Ascending aorta (tissue), 2 donors: ENCODE results near the gene CXCR5. TPM values are rescaled to one million over a fixed set of nuclear protein-coding genes. Genes with fewer than 3 reads are reported as not detected.
A peak's percentile ranks its signal among the peaks of the same experiment; 100 is the strongest.

ENCODE experiments used
- DNase-seq, 2 donors: peaks; one replicate each; pipeline ENCODE4 v3.0.0-alpha.2; 2019; ENCODE audit warnings: low spot score in 2 of 2
- H3K27ac ChIP-seq, 2 donors: fragments of 200-600 bp; sonication (generic); one replicate each; pipeline ENCODE4 v1.5.1; 2016 to 2017; ENCODE audit warnings: mild to moderate bottlenecking in 1 of 2
- H3K27me3 ChIP-seq: fragments of 200-600 bp; sonication (generic); one replicate; pipeline ENCODE4 v1.5.1; 2017
- H3K36me3 ChIP-seq, 2 donors: fragments of 200-600 bp; sonication (generic); one replicate each; pipeline ENCODE4 v1.5.1; 2016
- H3K4me1 ChIP-seq, 2 donors: fragments of 200-600 bp; sonication (generic); one replicate each; pipeline ENCODE4 v1.5.1; 2016 to 2017; ENCODE audit warnings: mild to moderate bottlenecking in 1 of 2
- H3K4me3 ChIP-seq, 2 donors: fragments of 200-600 bp; sonication (generic); one replicate each; pipeline ENCODE4 v1.5.1; 2016 to 2017; ENCODE audit warnings: mild to moderate bottlenecking in 1 of 2
- H3K9me3 ChIP-seq, 2 donors: fragments of 200-600 bp; sonication (generic); one replicate each; pipeline ENCODE4 v1.5.1; 2016
- intact Hi-C: fragments of 100-400 bp; cut with DNase I; formaldehyde crosslinking; loops from one replicate; pipeline ENCODE4 v1.15.1; 2023
- total RNA-seq: library from RNA; depleted of rRNA; stranded (reverse); fragments of >200 nt; gene quantifications from one replicate; pipeline ENCODE4 v1.1.0, GENCODE V29; 2016
- TF ChIP-seq, protein P1 (sequence below), 3 experiments: fragments of 200-600 bp in 2 of 3; fragments of 450-650 bp in 1 of 3; sonication (generic) in 2 of 3; IDR thresholded peaks; one replicate each; pipeline ENCODE4 v1.5.1; 2016 to 2019; ENCODE audit warnings: antibody characterized with exemption in 3 of 3, mild to moderate bottlenecking in 1 of 3, moderate library complexity in 1 of 3

CXCR5 gene
- total RNA-seq, 1 donor from 2014 or later = not detected

DNA sequence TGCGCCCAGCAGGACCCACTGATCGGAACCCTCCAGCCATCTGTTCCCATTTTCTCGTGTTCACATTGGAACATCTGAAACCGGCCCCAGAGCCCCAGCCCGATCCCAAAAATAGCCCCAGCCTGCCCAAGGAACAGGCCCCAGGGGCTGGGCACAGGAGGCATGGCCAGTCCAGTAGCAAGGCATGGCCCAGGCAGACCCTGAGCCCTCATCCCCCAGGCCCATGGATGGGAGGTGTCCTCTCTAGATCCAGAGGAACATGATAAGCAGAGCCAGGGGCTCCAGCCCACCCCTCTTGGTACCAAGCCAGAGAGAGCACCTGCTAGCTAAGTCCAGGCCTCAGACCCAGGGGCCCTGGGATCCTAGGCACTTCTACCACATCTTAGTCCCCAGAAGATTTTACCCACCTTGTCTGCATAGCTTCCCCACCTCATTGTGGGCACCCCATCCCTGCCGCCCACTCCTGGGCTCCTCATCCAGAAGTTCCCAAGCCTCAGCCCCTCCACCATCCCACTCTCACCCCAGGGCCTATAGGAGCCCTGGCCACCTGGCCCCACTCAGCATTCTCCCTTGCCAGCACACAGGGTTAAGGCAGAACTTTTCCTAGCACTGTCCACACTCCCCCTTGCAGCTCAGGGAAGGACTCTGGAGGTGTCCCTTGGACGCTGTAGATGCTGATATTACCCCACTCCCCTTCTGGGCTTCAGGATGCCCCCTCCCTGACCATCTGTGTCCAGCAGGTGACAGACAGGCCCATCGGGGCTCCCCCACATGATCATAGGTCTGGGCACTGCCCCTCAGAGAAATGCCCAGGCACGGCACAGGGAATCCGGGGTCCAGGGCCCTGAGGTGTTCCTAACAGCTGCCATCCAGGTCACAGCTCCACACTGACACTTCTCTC is 32.5 kb downstream of the CXCR5 start:
- Histone ChIP-seq H3K4me1 (peaks cover 77 to 94% of the 10 kb centered on the region in 2 donors), H3K4me3 (peak overlapping the region; percentile 7 to 98), H3K36me3 (no peaks in the 10 kb centered on the region), H3K27me3 (no peaks in the 10 kb centered on the region), H3K9me3 (no peaks in the 10 kb centered on the region), H3K27ac (peak overlapping the region; percentile 97)
- TF ChIP-seq, protein P1, sequence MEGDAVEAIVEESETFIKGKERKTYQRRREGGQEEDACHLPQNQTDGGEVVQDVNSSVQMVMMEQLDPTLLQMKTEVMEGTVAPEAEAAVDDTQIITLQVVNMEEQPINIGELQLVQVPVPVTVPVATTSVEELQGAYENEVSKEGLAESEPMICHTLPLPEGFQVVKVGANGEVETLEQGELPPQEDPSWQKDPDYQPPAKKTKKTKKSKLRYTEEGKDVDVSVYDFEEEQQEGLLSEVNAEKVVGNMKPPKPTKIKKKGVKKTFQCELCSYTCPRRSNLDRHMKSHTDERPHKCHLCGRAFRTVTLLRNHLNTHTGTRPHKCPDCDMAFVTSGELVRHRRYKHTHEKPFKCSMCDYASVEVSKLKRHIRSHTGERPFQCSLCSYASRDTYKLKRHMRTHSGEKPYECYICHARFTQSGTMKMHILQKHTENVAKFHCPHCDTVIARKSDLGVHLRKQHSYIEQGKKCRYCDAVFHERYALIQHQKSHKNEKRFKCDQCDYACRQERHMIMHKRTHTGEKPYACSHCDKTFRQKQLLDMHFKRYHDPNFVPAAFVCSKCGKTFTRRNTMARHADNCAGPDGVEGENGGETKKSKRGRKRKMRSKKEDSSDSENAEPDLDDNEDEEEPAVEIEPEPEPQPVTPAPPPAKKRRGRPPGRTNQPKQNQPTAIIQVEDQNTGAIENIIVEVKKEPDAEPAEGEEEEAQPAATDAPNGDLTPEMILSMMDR (IDR thresholded peaks at IDR 0.05) = no peak
- intact Hi-C loops = no loop called here
- DNase-seq = no peak

DNA sequence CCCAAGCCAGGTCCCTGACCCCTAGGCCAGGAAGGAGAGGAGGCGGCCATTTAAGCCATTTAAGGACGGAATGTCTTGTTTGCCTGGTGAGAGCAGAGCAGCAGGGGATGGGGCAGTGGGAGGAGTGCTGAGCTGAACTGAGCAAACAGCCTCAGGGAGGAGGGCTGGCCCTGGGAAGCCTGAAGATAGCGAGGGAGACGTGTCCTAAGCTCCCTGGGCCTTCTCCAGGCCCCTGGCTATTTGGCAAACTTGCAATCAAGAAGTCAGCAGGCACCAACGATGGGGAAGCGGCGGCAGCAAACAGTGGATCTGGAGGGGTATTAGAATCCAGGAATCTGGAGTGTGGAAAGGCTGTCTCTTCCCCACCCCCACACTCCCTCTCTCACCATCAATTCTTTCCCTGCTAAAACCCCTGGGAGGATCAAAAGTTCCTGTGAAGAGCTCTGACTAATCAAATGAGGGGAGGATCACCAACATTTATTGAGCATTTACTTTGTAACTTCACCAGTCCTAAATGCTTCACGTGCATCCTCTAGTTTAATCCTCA is 33.2 kb downstream of the CXCR5 start:
- H3K4me3 ChIP-seq = peak overlapping the region in 1 of 2 donors; percentile 98
- TF ChIP-seq, protein P1 (IDR thresholded peaks at IDR 0.05) = no peak
- no peaks in the 10 kb centered on the region for H3K36me3 ChIP-seq
- DNase-seq = peak in 1 of 2 donors; percentile 84
- H3K4me1 ChIP-seq = peaks cover 81 to 94% of the 10 kb centered on the region in 2 donors
- peak overlapping the region; percentile 97 for H3K27ac ChIP-seq
- no peaks in the 10 kb centered on the region for H3K9me3 ChIP-seq
- no peaks in the 10 kb centered on the region for H3K27me3 ChIP-seq
- intact Hi-C loops = no loop called here

DNA sequence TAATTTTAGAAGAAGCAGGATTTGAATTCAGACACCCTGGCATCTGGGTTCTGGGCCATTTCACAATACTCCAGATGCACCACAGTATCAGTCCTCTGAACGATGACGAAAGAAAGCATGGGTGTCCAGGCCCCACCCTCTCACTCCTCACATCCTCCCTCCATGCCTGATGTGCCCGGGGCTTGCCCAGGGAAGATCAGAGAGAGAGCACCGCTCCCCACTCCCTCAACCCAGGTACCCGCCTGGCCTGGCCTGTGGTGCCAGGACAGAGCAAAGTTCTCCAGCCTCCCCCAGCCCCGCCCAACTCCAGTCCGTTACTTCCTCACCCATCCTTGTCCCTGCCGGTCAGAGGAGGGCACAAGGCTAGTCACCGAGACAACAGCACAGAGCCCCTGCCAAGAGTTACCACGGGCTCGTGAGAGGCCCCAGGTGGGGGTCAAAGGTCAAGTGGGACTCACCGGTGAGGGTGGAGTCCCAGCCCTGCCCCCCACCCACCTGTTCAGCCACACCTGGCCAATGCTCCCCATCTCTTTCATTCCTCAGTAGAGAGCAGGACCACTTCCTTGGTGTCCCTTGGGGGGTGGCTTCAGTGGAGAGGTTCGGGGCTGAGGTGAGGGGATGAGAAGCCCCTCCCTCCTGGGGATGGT is 33.9 kb downstream of the CXCR5 start:
- no peaks in the 10 kb centered on the region for H3K9me3 ChIP-seq
- peaks cover 78 to 88% of the 10 kb centered on the region in 2 donors for H3K4me1 ChIP-seq
- peak in 1 of 2 donors; percentile 90 for DNase-seq
- peak overlapping the region; percentile 97 for H3K27ac ChIP-seq
- intact Hi-C loops = no loop called here
- no peaks in the 10 kb centered on the region for H3K27me3 ChIP-seq
- H3K4me3 ChIP-seq = peak overlapping the region; percentile 50 to 98
- TF ChIP-seq, protein P1 (IDR thresholded peaks at IDR 0.05) = no peak
- H3K36me3 ChIP-seq = no peaks in the 10 kb centered on the region

DNA sequence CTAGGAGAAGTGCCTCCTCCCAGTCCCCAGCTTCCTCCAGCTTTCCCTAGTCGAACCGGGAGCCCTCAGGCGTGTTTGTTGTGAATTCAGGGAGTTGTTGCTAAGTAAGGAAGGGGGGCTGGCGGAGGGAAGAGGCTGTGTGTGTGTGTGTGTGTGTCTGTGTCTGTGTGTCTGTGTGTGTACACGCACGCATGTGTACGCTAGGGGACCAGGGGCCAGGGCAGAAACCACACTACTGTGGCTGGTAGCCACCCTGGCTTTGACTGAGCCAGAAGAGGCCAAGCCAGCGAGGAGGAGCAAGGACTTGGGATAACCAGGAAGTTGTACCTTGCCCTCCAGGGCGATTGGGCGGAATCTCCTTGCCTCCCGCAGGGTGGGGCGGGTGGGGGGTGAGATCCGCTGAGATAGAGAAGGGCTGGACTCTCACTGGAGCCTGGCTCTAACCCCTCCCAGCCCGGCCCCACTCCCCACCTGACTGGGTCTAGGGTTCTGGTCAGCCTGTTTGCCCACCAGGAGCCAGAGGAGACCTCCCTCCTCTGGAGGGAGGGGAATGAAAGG is 34.5 kb downstream of the CXCR5 start:
- peak in 1 of 2 donors; percentile 92 for DNase-seq
- no peaks in the 10 kb centered on the region for H3K9me3 ChIP-seq
- H3K27ac ChIP-seq = peak overlapping the region; percentile 97
- H3K4me1 ChIP-seq = peaks cover 72 to 84% of the 10 kb centered on the region in 2 donors
- TF ChIP-seq, protein P1 (IDR thresholded peaks at IDR 0.05) = no peak
- no peaks in the 10 kb centered on the region for H3K36me3 ChIP-seq
- H3K27me3 ChIP-seq = no peaks in the 10 kb centered on the region
- peak overlapping the region; percentile 50 to 98 for H3K4me3 ChIP-seq
- intact Hi-C loops = no loop called here

DNA sequence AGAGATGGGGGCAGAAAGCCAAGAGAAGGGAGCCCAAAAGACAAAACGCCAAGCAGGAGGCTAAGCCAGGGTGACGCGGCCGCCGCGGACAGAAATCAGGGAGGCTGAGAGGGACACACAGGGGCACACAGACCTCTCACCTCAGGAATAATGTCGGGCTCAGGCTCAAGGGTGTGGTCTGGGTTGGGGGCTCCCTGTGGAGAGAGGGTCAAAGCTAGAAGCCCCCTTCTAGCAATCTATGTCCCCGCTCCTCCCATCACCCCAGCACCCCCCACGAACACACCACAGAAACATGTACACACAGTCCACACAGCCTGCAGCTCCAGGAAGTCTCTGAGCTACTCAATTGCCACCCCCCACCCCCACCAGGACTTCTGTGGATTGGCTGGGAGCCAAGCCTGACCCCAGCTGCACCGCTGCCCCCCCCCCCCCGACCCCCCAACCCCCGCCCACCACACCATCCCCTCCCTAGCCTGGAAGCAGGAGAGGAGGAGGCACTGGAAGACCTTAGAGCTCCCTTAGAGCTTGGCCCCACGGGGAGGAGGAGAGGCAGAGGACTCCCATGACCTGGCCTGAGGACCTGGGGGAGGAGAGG is 35.1 kb downstream of the CXCR5 start:
- intact Hi-C loops = no loop called here
- no peaks in the 10 kb centered on the region for H3K36me3 ChIP-seq
- TF ChIP-seq, protein P1 (IDR thresholded peaks at IDR 0.05) = no peak
- peak overlapping the region; percentile 97 for H3K27ac ChIP-seq
- no peaks in the 10 kb centered on the region for H3K27me3 ChIP-seq
- H3K9me3 ChIP-seq = no peaks in the 10 kb centered on the region
- no peak for DNase-seq
- peak overlapping the region; percentile 88 to 98 for H3K4me3 ChIP-seq
- H3K4me1 ChIP-seq = peaks cover 66 to 82% of the 10 kb centered on the region in 2 donors
